Right lobe of liver (tissue), 6 donors: ENCODE measurements around the gene CCDC191. TPM values are rescaled to one million over a fixed set of nuclear protein-coding genes. Genes with fewer than 3 reads are reported as not detected.

ENCODE experiments used
- ATAC-seq, 4 donors: fragments of 200-7000 bp; cut with Tn5 transposase; one replicate each; pipeline ENCODE4 v1.9.1; 2020; ENCODE audit warnings: mild to moderate bottlenecking in 4 of 4, moderate library complexity in 4 of 4
- DNase-seq, 3 donors: peaks; one replicate each; pipeline ENCODE4 v3.0.0-alpha.2; 2020
- H3K27ac ChIP-seq, 3 donors: fragments of 200-600 bp; one replicate each; pipeline ENCODE4 v1.8.0; 2022
- H3K27me3 ChIP-seq, 2 donors: fragments of 200-600 bp; one replicate each; pipeline ENCODE4 v1.8.0; 2022
- H3K36me3 ChIP-seq, 4 donors: fragments of 200-600 bp; sonication (generic) in 1 of 4; one replicate each; pipeline versions ENCODE4 v1.5.1 to v1.8.0; 2017 to 2022; ENCODE audit warnings: control low read depth in 1 of 4
- H3K4me1 ChIP-seq, 4 donors: fragments of 200-600 bp; sonication (generic) in 1 of 4; one replicate each; pipeline versions ENCODE4 v1.5.1 to v1.8.0; 2017 to 2022; ENCODE audit warnings: control low read depth in 1 of 4
- H3K4me3 ChIP-seq, 3 donors: fragments of 200-600 bp; one replicate each; pipeline ENCODE4 v1.8.0; 2022
- H3K9me3 ChIP-seq, 4 donors: fragments of 200-600 bp; sonication (generic) in 1 of 4; one replicate each; pipeline versions ENCODE4 v1.5.1 to v1.8.0; 2017 to 2022; ENCODE audit warnings: control low read depth in 1 of 4
- CTCF ChIP-seq, 4 donors: fragments of 200-600 bp in 3 of 4; fragments of 450-650 bp in 1 of 4; IDR thresholded peaks; one replicate each; pipeline versions ENCODE4 v1.5.1 to v1.8.0; 2016 to 2022; ENCODE audit warnings: antibody characterized with exemption in 4 of 4, mild to moderate bottlenecking in 2 of 4
- POLR2A ChIP-seq: fragments of 450-650 bp; IDR thresholded peaks from one replicate; pipeline ENCODE4 v1.6.1; 2017; ENCODE audit warnings: antibody characterized with exemption, mild to moderate bottlenecking
- WGBS: methylation state at CpG from one replicate; pipeline ENCODE4 v1.1.6; 2018; ENCODE audit warnings: low coverage, low lambda C conversion rate; ENCODE audit not compliant: insufficient coverage; ENCODE audit errors: missing lambda C conversion rate; 5-methylcytosine and 5-hydroxymethylcytosine counted together
- intact Hi-C, 2 donors: fragments of 100-400 bp; cut with DNase I; formaldehyde crosslinking; loops; one replicate each; pipeline versions ENCODE4 v1.11.2 to v1.14.1; 2022
- total RNA-seq, 6 experiments: library from RNA; depleted of rRNA in 2 of 6; stranded (reverse); fragments of >200 nt in 2 of 6; fragmentation: NEBNext Ultra II Directional in 3 of 6; extraction: Animal tissue kit (Norgen Biotek cat#: 25700) in 3 of 6; gene quantifications; one replicate each; pipeline versions ENCODE4 v1.1.0 to v1.2.4, GENCODE V29; 2016 to 2023
- donor health status: DM: no; HTN: yes; CAD: no.
- donor health status: DM: no; HTN: no; CAD: no.
- donor health status: DM: no; HTN: no; CAD: no.
- donor health status: DM: no; HTN: yes; CAD: no.
- donor health status: DM: no; HTN: yes; CAD: no.

Gene CCDC191
- total RNA-seq, 6 experiments from 2014 or later, result 0.43 to 1.6 (median 0.96) TPM

GRCh38 chr3:114092151-114093015 is 36.1 kb upstream of the CCDC191 start:
- no peaks in the 10 kb centered on the region for H3K27me3 ChIP-seq
- H3K4me1 ChIP-seq, result no peaks in the 10 kb centered on the region
- no peaks in the 10 kb centered on the region for H3K9me3 ChIP-seq
- peak; percentile 28 to 54 (median 40) for ATAC-seq
- WGBS, result 24% methylated on average over 13 of the region's 13 CpGs
- no peak overlapping the region for H3K27ac ChIP-seq
- no peaks in the 10 kb centered on the region for H3K36me3 ChIP-seq
- H3K4me3 ChIP-seq, result no peak overlapping the region
- intact Hi-C loops, result no loop called here
- DNase-seq, result no peak
- TF ChIP-seq POLR2A (no peak), CTCF (IDR thresholded peaks at IDR 0.05) (no peak)

GRCh38 chr3:114089675-114090074 is 33.3 kb upstream of the CCDC191 start:
- no peaks in the 10 kb centered on the region for H3K4me1 ChIP-seq
- H3K9me3 ChIP-seq, result no peaks in the 10 kb centered on the region
- no peak overlapping the region for H3K4me3 ChIP-seq
- intact Hi-C loops, result no loop called here
- no peak for ATAC-seq
- H3K36me3 ChIP-seq, result peaks cover 0 to 15% (median 5%) of the 10 kb centered on the region in 4 donors
- no peak for TF ChIP-seq CTCF (IDR thresholded peaks at IDR 0.05)
- no peaks in the 10 kb centered on the region for H3K27me3 ChIP-seq
- H3K27ac ChIP-seq, result no peak overlapping the region
- DNase-seq, result no peak

- intact Hi-C loops, result no loop called here
- ATAC-seq (no peak), DNase-seq (no peak)
- H3K27me3 ChIP-seq, result no peaks in the 10 kb centered on the region
- WGBS, result 82% methylated on average over 2 of the region's 2 CpGs
- H3K36me3 ChIP-seq, result peaks cover 0 to 34% (median 5%) of the 10 kb centered on the region in 4 donors
- no peaks in the 10 kb centered on the region for H3K4me1 ChIP-seq
- no peak for TF ChIP-seq CTCF (IDR thresholded peaks at IDR 0.05)
- TF ChIP-seq POLR2A, result no peak
- H3K9me3 ChIP-seq, result no peaks in the 10 kb centered on the region
- H3K27ac ChIP-seq, result no peak overlapping the region
- H3K4me3 ChIP-seq, result no peak overlapping the region
Measured at GRCh38 chr3:114086356-114086755, 30.0 kb upstream of the CCDC191 start.

GRCh38 chr3:114083112-114083511 is 26.8 kb upstream of the CCDC191 start:
- Histone ChIP-seq H3K36me3 (peaks cover 0 to 44% (median 11%) of the 10 kb centered on the region in 4 donors), H3K4me1 (no peaks in the 10 kb centered on the region), H3K4me3 (no peak overlapping the region), H3K27me3 (no peaks in the 10 kb centered on the region), H3K9me3 (no peaks in the 10 kb centered on the region), H3K27ac (no peak overlapping the region)
- intact Hi-C loops, result no loop called here
- TF ChIP-seq CTCF (IDR thresholded peaks at IDR 0.05) (no peak), POLR2A (no peak)
- DNase-seq (no peak), ATAC-seq (no peak)
- WGBS, result 90% methylated on average over 2 of the region's 2 CpGs
